HG03469 (cell line): Measurements from ENCODE around the gene NCDN.
"Not testable (repeated sequence)": the region's sequence is repeated elsewhere in the genome, so short reads cannot be mapped to it uniquely, and the experiment has no call there.

ENCODE experiments used
- ATAC-seq: cut with Tn5 transposase; IDR thresholded peaks from one replicate; pipeline ENCODE4 v1.9.1; 2021; ENCODE audit warnings: mild to moderate bottlenecking, moderate library complexity, moderate number of reproducible peaks; ENCODE audit not compliant: unreplicated experiment

Gene NCDN

DNA sequence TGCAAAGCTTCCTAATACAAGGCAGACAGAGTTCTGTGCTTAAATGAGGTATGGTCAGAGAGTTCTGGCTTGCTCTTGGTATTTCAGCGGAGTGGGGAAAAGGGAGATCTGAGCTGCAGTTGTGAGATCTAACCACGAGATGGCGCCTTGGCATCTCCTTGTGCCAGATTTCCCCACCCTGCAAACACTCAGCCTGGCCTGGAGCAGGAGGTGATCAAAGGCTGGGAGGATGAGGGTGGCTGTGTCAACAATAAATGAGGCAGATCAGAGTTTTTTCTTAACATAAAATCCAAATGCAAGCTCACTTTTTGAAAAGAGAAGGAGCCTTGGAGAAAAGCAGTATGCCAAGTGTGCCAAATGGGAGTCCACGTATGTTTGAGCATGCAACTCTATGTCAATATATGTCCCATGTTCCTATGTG lies 11.4 kb downstream of the NCDN start:
- no peak for ATAC-seq

DNA sequence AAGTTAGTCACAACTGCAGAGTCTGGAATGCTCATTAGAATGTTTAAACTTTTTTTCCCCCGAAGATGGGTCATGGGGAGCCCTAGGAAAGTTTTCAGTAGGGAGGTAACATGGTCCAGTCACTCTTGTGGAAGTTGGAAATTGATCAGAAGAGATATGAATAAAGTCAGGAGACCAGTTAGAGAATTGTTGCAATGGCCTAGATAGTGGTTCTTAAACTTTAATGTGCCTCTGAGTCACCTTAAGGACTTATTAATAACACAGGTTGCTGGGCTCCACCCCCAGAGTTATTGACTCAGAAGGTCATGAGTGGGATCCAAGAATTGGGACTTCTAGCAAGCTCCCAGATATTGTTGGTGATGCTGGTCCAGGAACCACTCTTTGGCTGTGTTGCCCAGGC lies 12.3 kb downstream of the NCDN start:
- no peak for ATAC-seq

DNA sequence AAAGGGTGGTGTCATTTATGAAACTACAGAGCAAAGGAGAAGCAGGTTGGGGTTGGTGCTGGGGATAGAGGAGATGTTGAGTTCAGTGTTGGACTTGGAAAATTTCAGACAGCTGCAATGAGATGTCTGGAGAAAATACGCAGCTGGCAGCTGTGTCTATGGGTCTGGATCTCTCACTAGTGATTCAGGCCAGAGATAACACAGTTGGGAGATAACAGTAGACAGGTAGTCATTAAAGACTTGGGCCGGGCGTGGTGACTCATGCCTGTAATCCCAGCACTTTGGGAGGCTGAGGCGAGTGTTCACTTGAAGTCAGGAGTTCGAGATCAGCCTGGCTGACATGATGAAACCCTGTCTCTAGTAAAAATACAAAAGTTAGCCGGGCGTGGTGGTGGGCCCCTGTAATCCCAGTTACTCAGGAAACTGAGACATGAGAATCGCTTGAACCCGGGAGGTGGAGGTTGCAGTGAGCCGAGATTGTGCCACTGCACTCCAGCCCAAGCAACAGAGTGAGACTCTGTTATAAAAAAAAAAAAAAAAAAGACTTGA lies 13.1 kb downstream of the NCDN start:
- no peak for ATAC-seq

DNA sequence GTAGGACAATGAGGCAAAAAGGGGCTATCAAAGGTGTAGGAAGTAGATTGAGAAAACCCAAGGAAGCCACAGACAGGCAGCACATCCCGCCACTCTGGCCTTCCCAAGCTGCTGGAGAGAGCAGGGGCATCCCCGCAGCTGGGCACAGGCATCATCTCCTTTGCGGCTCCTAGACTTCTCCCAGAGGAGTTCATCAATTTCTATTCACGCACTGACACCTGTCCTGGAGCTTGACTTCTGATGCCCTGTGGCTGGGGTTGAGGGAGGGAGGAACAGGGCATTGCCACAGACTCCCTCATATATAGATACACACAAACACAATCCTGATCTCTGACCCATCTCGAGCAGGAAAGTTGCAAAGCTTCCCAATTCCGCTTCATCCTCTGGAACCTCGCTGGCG lies 13.7 kb downstream of the NCDN start:
- ATAC-seq, result no peak

DNA sequence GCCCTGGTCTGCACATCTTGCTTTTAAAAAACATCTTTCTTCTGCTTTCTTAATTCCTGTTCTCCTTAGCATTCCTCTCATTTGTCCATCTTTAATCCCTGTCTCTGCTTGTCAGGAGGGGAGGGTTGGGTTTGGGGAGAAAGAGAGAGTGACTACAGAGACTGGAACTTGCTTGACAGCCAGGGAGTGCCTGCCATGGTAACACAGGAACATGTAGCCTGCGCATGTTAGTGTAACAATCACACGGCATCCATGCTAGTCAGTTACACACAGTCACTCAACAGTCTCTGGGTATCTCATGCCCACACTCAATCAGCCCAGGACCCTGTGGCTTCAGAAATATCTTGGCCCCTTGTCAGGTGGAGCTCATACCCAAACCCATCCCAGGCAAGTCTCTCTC lies 14.7 kb downstream of the NCDN start:
- no peak for ATAC-seq

DNA sequence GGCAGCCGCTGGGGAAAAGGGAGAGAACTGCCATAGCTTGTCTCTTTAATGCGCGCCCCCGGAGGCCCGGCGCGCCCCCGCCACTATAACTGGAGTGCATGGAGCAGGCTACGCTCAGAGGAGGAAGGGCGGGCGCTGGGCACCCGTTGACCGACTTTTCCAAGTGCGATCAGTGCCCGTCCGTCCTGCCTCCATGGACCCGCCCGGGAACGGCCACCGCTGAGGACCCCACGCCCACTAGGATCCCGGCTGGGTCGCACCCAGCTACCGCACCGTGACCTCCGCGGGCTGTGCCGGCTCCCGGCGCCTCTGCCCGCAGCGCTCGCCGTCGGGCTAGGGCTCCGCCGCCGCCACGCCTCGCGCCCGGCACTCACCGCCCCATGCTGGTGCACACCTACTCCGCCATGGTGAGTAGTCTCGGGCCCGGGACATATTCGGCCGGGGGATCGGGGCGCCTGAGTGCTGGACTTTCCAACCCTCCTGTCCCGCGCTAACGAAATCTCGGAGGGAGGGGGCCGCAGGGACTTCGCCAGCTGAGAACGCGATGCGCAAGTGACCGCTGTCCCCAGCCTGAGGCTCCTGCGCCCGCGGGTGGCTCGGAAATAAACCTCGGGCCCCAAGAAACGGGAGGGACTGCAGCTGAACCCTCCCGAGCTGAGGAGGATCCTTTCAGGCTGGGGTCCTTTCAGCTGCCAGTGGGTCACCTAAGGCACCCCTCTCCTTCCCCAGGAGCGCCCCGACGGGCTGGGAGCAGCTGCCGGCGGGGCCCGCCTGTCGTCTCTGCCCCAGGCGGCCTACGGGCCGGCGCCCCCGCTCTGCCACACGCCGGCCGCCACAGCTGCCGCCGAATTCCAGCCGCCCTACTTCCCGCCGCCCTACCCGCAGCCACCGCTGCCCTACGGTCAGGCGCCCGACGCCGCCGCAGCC lies 15.9 kb downstream of the NCDN start, which contains the start of gene TFAP2E:
Gene TFAP2E (plus strand): TSS at position 117 of the 927 bp plus-strand sequence. CDS start 264 bp downstream, at position 381.
- ATAC-seq, result no peak

DNA sequence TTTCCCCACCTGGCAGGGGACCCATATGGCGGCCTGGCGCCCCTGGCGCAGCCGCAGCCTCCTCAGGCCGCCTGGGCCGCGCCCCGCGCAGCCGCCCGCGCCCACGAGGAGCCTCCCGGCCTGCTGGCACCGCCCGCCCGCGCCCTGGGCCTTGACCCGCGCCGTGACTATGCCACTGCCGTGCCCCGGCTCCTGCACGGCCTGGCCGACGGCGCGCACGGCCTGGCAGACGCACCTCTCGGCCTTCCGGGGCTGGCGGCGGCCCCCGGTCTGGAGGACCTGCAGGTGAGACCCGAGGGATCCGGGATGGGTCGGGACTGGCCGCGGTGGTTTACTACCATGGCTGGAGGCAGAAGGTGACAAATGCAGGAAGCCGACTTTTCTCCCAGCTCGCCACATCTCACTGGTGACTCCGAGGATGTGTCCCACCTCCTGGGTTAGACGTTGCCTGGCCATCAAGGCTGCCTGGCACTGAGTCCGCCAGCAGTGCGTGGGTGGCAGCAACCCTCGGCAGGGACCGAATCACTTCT lies 16.6 kb downstream of the NCDN start:
- no peak for ATAC-seq

DNA sequence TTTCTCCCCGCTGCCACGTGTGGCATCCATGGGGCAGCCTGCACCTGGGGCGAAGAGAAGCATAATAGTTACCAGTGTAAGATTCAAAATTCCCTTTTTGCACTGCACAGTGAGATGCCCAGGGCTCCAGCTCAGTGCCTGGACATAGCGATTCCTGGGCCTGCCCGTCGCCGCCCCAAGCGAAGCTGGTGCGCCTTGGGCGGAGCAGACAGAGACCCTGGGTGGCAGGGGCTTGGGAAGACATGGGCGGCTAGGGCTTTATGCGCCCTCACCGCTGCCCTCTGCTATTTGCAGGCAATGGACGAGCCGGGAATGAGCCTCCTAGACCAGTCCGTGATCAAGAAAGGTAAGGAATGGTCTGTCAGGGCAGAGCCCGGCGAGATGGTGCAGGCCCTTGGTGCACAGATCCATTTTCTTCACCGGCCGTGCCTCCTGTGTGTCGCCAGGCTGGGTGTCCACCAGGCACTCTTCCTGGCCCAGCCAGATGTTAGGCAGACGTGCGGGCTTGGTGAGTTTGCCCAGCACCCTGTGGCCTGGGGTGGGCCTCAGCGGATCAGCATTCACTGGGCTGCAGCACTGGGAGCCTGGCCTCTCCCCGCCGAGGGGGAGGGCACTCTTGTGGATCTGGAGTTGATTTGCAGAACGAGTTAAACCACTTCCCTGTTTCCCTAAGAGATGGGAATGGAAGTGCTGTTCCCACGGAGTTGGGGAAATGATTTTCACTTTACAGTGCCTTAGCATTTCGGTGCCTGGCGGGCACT lies 17.2 kb downstream of the NCDN start:
- no peak for ATAC-seq

DNA sequence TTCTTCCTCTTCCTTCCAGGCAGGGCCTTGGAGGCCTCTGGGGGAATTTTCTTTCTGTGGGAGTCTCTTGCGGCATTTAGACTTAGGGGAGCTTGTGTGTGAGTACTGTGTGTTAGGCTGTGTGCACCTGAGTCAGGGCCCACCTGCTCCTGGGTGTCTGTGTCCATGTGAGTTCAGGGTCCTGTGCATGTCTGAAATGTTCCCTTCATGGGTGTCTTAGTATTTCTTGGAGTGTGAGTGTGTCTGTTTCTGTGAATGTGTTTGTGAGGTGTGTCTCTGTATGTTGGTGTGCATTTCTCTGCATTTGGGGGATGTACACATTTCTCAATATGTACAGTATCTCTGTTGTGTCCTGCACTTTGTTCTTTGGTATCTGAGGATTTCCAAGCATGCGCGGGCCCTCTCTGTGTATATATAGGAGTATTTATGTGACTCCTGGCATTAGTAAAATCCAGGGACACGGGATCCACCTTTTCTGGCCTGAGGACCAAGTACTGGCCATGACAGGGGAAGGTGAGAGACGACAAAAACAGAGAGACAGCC lies 17.9 kb downstream of the NCDN start:
- no peak for ATAC-seq

DNA sequence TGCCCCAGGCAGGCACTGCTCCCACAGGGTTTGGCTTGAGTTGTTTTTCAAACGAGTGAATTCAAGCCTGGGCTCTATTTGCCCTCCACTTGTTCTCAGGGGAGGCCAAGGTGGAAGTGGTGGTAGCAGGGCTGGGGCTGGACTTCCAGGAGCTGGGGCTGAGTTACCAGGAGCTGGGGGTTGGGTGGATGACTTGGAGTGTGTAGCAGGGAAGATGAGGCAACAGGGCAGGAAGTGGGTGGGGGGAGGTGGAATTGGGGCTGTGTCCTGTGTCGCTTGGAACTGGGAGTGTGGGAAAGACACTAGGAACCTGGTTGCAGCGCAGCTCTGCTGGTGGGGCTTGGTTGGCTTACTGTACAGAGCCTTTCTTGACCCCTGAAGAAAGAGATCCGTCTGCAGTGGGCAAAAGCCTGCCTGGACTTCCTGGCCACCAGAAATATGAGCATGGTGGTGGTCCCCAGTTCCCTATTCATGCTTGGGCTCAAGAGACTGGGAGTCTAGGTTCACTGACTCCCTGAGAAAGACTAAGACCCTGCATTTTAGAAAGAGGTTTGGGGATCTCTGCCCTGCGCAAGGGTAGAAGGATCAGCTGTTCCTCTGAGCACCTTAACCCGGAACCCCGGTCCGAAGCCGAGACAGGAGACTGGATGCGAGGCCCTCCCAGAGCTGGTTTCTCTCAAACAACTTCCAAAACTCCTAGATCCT lies 18.6 kb downstream of the NCDN start:
- no peak for ATAC-seq

DNA sequence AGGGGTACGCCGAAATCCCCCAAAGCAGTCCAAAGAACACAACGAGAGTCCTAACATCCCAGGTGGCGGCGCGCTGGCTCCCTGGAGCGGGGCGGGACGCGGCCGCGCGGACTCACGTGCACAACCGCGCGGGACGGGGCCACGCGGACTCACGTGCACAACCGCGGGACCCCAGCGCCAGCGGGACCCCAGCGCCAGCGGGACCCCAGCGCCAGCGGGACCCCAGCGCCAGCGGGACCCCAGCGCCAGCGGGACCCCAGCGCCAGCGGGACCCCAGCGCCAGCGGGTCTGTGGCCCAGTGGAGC lies 19.1 kb downstream of the NCDN start:
- not testable (repeated sequence) for ATAC-seq

DNA sequence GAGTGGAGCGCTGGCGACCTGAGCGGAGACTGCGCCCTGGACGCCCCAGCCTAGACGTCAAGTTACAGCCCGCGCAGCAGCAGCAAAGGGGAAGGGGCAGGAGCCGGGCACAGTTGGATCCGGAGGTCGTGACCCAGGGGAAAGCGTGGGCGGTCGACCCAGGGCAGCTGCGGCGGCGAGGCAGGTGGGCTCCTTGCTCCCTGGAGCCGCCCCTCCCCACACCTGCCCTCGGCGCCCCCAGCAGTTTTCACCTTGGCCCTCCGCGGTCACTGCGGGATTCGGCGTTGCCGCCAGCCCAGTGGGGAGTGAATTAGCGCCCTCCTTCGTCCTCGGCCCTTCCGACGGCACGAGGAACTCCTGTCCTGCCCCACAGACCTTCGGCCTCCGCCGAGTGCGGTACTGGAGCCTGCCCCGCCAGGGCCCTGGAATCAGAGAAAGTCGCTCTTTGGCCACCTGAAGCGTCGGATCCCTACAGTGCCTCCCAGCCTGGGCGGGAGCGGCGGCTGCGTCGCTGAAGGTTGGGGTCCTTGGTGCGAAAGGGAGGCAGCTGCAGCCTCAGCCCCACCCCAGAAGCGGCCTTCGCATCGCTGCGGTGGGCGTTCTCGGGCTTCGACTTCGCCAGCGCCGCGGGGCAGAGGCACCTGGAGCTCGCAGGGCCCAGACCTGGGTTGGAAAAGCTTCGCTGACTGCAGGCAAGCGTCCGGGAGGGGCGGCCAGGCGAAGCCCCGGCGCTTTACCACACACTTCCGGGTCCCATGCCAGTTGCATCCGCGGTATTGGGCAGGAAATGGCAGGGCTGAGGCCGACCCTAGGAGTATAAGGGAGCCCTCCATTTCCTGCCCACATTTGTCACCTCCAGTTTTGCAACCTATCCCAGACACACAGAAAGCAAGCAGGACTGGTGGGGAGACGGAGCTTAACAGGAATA lies 19.7 kb downstream of the NCDN start:
- ATAC-seq, result no peak

DNA sequence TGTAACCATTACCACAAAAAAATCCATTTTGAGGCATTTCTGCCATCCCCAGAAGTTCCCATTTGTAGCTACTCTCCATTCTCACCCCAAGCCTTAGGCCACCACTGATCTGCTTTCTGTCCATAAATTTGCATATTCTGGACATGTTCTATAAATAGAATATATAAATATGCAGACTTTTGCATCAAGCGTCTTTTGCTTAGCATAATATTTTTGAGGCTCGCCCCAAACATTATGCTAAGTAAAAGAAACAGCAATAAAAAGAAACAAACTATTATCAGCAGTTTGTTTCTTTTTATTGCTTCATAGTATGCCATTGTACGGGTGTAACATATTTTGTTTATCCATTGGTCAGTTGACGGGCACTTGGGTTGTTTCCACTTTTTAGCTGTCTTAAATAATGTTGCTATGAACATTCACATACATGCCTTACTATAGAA lies 23.4 kb downstream of the NCDN start:
- ATAC-seq, result no peak

DNA sequence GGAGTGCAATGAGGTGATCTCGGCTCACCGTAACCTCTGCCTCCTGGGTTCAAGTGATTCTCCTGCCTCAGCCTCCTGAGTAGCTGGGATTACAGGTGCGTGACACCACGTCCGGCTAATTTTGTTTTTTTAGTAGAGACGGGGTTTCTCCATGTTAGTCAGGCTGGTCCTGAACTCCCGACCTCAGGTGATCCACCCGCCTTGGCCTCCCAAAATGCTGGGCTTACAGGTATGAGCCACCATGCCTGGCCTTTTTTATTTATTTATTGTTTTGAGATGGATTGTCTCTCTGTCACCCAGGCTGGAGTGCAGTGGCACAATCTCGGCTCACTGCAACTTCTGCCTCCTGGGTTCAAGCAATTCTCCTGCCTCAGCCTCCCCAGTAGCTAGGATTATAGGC lies 24.0 kb downstream of the NCDN start:
- not testable (repeated sequence) for ATAC-seq

DNA sequence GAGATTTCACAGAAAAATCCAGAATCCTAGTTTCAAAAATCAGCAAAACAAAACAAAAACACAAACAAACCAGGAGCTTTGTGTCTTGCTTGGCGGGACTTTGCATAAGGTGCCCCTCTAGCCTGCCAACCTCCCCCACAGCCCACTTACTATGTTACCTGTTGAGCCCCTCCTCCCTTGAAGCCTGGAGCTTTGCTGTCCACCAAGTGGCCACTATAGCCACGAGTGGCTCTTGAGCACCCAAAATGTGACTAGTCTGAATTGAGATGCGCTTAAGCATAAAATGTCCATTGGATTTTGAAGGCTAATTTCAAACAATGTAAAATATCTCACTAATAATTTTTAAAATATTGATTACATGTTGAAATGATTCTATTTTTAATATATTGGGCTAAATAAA lies 27.7 kb downstream of the NCDN start:
- ATAC-seq, result no peak

DNA sequence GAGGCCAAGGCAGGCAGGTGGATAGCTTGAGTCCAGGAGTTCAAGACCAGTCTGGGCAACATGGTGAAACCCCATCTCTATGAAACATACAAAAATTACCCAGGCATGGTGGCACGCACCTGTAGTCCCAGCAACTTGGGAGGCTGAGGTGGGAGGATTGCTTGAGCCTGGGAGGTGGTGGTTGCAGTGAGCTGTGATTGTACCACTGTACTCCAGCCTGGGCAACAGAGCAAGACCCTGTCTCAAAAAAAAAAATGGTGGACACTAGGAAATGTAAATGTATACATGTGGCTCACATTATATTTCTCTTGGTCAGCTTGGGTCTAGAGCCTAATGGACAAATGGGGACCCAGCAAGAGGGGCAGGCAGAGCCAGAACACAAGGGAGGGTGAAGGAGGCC lies 28.2 kb downstream of the NCDN start:
- not testable (repeated sequence) for ATAC-seq

DNA sequence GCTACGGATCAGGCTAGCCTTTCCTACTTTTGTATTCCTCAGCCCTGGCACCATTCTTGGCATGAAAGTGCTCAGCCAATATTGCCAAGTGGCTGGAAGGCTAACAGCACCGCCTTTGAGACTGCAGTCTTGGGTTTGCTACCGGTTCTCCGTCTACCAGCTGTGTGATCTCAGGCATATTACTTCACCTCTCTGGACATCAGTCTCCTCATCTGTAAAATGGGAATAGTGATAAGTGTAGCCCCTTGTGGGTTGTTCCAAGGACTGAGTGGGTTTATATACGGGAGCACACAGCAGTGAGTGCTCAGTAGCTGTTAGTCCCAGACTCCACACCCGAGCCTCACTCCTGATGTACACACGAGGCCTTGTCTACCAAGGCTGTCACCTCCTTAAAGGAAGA lies 29.2 kb downstream of the NCDN start:
- ATAC-seq, result no peak

DNA sequence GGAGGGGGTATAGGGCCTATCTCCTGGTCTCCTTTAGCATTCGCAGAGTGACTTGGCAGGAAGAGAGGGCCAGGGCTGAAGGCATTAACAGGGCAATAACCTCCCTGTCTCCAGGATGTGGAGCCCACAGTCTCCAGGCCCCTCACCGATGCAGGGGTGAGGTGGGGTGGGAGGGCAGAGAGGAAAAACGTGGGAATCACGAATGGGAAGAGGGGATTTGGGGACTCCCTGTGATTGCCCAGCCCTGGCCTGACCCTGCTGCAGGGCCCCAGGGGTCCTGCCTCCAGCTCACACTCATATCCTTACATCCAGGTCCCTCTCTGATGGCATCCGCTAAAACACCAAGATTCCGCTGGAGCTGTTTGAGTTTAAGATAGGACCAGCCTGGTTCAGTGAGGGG lies 30.1 kb downstream of the NCDN start:
- ATAC-seq, result no peak

DNA sequence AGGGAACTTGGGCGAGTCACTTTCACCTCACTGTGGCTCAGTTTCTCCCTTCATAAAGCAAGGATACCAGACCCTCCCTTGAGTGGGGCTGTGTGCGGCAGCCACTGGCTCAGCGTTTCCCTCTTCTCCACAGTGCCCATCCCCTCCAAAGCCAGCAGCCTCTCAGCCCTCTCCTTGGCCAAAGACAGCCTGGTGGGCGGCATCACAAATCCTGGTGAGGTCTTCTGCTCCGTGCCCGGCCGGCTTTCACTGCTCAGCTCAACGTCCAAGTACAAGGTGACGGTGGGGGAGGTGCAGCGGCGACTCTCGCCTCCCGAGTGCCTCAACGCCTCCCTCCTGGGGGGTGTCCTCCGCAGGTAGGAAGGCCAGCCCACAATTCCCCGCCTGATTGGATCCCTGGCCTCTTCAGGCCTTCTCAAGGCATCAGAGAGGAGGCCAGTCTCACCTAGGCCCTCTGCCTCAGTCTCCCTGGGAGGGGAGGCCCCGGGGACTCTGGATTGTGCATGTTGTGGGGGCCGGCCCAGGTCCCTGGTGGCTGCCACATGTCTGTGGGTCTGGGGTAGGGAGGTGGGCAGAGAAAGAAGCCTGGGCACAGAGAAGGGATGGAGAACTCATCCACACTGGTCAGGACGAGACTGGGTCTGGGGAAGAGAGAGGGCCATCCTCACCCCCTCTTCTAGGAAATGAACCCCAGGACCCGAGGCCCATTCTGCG lies 30.8 kb downstream of the NCDN start:
- no peak for ATAC-seq
